Endodermal cell (in vitro differentiated cells): ENCODE data around the gene ABLIM2. TPM values are rescaled to one million over a fixed set of nuclear protein-coding genes. Genes with fewer than 3 reads are reported as not detected.

Source experiments
- DNase-seq: peaks from one replicate; pipeline ENCODE4 v3.0.0-alpha.2; 2017
- H3K27ac ChIP-seq: 2 replicates; pipeline ENCODE4 v1.5.1; 2013; ENCODE audit warnings: mild to moderate bottlenecking, low read depth, low read length, moderate library complexity
- H3K27me3 ChIP-seq: 2 replicates; pipeline ENCODE4 v1.6.1; 2013; ENCODE audit warnings: mild to moderate bottlenecking, low read length, moderate library complexity; ENCODE audit not compliant: insufficient read depth, control insufficient read depth, poor library complexity, severe bottlenecking
- H3K36me3 ChIP-seq: 2 replicates; pipeline ENCODE4 v1.7.0; 2013; ENCODE audit warnings: mild to moderate bottlenecking, low read length, moderate library complexity; ENCODE audit not compliant: control insufficient read depth, insufficient read depth
- H3K4me1 ChIP-seq: one replicate; pipeline ENCODE4 v1.7.0; 2013; ENCODE audit warnings: low read length; ENCODE audit not compliant: control insufficient read depth, insufficient read depth
- H3K4me3 ChIP-seq: 2 replicates; pipeline ENCODE4 v1.5.1; 2013; ENCODE audit warnings: mild to moderate bottlenecking, low read length, moderate library complexity
- H3K9ac ChIP-seq: 2 replicates; pipeline ENCODE4 v1.6.1; 2013; ENCODE audit warnings: mild to moderate bottlenecking, low read length, moderate library complexity; ENCODE audit not compliant: poor library complexity, severe bottlenecking; ENCODE audit errors: extremely low read depth
- H3K9me3 ChIP-seq: 2 replicates; pipeline ENCODE4 v1.6.1; 2013; ENCODE audit warnings: mild to moderate bottlenecking, low read length, moderate library complexity; ENCODE audit not compliant: control insufficient read depth
- H3K27ac Mint-ChIP-seq: 2 replicates; pipeline ENCODE4 v1.8.0; 2020; ENCODE audit warnings: mixed read lengths
- H3K27me3 Mint-ChIP-seq: 2 replicates; pipeline ENCODE4 v1.8.0; 2021; ENCODE audit warnings: mild to moderate bottlenecking, mixed read lengths; ENCODE audit not compliant: insufficient read depth
- H3K36me3 Mint-ChIP-seq: 2 replicates; pipeline ENCODE4 v1.8.0; 2020; ENCODE audit warnings: low read depth, mixed read lengths
- H3K4me1 Mint-ChIP-seq: 2 replicates; pipeline ENCODE4 v1.8.0; 2020; ENCODE audit warnings: mixed read lengths
- H3K4me3 Mint-ChIP-seq: 2 replicates; pipeline ENCODE4 v1.8.0; 2020; ENCODE audit warnings: mild to moderate bottlenecking, moderate library complexity, mixed read lengths
- H3K9me3 Mint-ChIP-seq: 2 replicates; pipeline ENCODE4 v1.8.0; 2020; ENCODE audit warnings: mild to moderate bottlenecking, mixed read lengths
- WGBS, 2 experiments: methylation state at CpG; one replicate each; pipeline versions ENCODE4 v1.1.5 to v1.1.7; 2013; ENCODE audit warnings: missing lambda C conversion rate in 2 of 2, mixed read lengths in 1 of 2; ENCODE audit not compliant: insufficient coverage in 1 of 2, insufficient read length in 1 of 2; 5-methylcytosine and 5-hydroxymethylcytosine counted together
- total RNA-seq, 2 donors: library from RNA; stranded (reverse); fragmentation: NEBNext Ultra II Directional in 1 of 2; extraction: Animal tissue kit (Norgen Biotek cat#: 25700) in 1 of 2; gene quantifications; 2 replicates in 1 of 2; 3 replicates in 1 of 2; pipeline ENCODE4 v1.2.1, GENCODE V29; 2021
- TF ChIP-seq, protein P1 (sequence below): fragments of 200-600 bp; sonication (generic); conservative IDR thresholded peaks from 2 replicates; pipeline ENCODE4 v1.5.0; 2021; ENCODE audit warnings: antibody characterized with exemption, mild to moderate bottlenecking

ABLIM2 gene
- total RNA-seq, 2 donors from 2014 or later = 0.35 to 1.6 TPM

DNA sequence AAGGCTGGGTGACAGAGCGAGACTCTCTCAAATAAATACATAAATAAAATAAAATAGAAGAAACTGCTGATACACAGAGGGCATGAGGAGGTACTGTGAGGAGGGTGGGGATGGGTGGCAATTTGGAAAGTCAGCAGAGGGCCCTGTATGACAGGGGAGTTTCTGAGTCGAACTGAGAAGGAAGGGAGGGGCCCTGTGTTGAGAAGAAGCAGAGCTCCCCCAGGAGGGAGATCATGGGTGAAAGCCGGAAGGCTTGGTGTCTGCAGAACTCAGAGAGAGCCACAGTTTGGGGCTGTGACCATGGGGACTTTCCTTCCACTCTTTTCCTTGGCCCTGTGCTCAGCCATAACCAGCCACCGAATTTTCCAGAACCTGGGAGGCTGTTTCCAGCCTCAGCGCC lies 194.2 kb downstream of the ABLIM2 start:
- 82 to 100% methylated on average over 2 to 4 of the region's 5 CpGs for WGBS, 2 experiments
- no peaks in the 10 kb centered on the region for H3K4me1 ChIP-seq
- no peak overlapping the region for H3K27ac ChIP-seq
- DNase-seq = no peak
- Mint-ChIP-seq H3K36me3 (no peaks in the 10 kb centered on the region), H3K4me1 (peaks cover 6% of the 10 kb centered on the region), H3K27ac (no peak overlapping the region), H3K27me3 (no peaks in the 10 kb centered on the region), H3K4me3 (no peak overlapping the region), H3K9me3 (no peaks in the 10 kb centered on the region)
- no peak overlapping the region for H3K4me3 ChIP-seq
- TF ChIP-seq, protein P1, sequence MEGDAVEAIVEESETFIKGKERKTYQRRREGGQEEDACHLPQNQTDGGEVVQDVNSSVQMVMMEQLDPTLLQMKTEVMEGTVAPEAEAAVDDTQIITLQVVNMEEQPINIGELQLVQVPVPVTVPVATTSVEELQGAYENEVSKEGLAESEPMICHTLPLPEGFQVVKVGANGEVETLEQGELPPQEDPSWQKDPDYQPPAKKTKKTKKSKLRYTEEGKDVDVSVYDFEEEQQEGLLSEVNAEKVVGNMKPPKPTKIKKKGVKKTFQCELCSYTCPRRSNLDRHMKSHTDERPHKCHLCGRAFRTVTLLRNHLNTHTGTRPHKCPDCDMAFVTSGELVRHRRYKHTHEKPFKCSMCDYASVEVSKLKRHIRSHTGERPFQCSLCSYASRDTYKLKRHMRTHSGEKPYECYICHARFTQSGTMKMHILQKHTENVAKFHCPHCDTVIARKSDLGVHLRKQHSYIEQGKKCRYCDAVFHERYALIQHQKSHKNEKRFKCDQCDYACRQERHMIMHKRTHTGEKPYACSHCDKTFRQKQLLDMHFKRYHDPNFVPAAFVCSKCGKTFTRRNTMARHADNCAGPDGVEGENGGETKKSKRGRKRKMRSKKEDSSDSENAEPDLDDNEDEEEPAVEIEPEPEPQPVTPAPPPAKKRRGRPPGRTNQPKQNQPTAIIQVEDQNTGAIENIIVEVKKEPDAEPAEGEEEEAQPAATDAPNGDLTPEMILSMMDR = no peak
- no peaks in the 10 kb centered on the region for H3K9me3 ChIP-seq
- no peak overlapping the region for H3K9ac ChIP-seq
- no peaks in the 10 kb centered on the region for H3K27me3 ChIP-seq
- no peaks in the 10 kb centered on the region for H3K36me3 ChIP-seq

DNA sequence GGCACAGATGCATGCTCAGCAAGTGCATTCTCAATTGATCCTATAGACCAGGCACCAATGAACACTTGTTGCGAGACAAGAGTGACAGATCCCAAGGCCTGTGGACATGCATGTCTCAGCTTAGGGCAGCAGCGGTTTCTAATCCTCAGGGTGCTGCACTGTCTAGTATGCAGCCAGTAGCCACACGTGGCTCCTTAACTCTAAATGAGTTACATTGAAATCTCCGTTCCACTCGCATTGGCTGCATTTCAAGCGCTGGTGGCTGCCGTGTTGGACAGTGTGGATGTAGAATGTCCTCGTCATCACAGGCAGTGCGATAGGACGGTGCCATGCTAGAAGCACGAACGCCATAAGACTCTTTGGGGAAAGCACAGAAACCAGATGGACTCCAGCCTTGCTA lies 194.9 kb downstream of the ABLIM2 start:
- H3K27me3 ChIP-seq = no peaks in the 10 kb centered on the region
- no peak overlapping the region for H3K4me3 ChIP-seq
- H3K4me1 ChIP-seq = no peaks in the 10 kb centered on the region
- no peaks in the 10 kb centered on the region for H3K36me3 Mint-ChIP-seq
- H3K9me3 ChIP-seq = no peaks in the 10 kb centered on the region
- peaks cover 4% of the 10 kb centered on the region for H3K4me1 Mint-ChIP-seq
- WGBS, 2 experiments = 95 to 97% methylated on average over 12 of the region's 12 CpGs
- no peaks in the 10 kb centered on the region for H3K27me3 Mint-ChIP-seq
- TF ChIP-seq, protein P1 = no peak
- no peaks in the 10 kb centered on the region for H3K9me3 Mint-ChIP-seq
- no peak overlapping the region for H3K9ac ChIP-seq
- no peak overlapping the region for H3K4me3 Mint-ChIP-seq
- no peak overlapping the region for H3K27ac Mint-ChIP-seq
- DNase-seq = no peak
- H3K36me3 ChIP-seq = no peaks in the 10 kb centered on the region
- no peak overlapping the region for H3K27ac ChIP-seq

DNA sequence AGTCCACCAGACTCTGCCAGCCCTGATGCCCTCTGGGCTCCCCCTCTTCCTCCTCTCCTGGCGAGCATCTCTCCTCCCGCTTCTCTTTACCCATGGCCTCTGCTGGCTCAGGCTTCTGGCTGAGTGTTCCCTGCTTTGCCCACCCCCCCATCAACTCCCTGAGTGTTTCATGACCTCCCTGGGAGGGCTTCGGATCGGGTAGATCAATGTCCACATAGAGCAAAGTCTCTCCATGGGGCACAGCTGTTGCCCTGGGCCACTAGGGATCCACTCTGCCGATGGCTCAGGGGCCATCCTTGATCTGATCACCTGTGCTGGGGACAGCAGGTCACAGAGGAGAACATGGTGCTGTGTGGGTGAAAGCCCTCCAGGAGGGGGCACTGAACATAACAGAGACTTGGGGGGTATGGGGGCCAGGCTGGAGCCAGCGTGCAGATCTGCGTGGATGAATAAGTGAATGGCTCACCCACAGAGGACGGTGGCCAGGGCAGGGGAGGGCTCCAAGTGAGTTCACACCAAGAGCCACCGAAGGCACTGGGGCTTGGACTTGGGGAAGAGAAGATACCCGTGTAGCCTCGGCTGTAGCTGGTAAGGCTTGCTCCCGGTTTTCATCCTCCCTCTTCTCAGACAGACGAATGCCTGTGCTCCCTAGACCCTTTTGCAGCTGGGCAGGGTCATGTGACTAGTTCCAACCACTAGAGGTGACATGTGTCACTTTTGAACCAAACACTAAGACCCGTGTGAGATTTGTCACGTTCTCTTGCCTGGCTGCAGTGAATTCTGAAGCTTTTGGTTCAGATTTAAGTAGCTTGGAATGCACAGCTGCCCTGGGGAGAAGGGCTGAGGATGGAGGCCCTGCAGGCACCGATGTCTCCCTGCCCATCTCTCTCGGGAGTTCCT lies 195.8 kb downstream of the ABLIM2 start:
- DNase-seq = no peak
- Histone ChIP-seq H3K36me3 (no peaks in the 10 kb centered on the region), H3K9ac (no peak overlapping the region), H3K4me1 (no peaks in the 10 kb centered on the region), H3K27me3 (no peaks in the 10 kb centered on the region), H3K9me3 (no peaks in the 10 kb centered on the region), H3K27ac (no peak overlapping the region), H3K4me3 (no peak overlapping the region)
- Mint-ChIP-seq H3K36me3 (no peaks in the 10 kb centered on the region), H3K4me1 (peaks cover 4% of the 10 kb centered on the region), H3K27me3 (no peaks in the 10 kb centered on the region), H3K4me3 (no peak overlapping the region), H3K27ac (peak overlapping the region; percentile 45), H3K9me3 (no peaks in the 10 kb centered on the region)
- 91 to 94% methylated on average over 14 to 17 of the region's 17 CpGs for WGBS, 2 experiments
- TF ChIP-seq, protein P1 = no peak
